WTC11 (cell line): ENCODE results near the gene PCBD2. TPM values are rescaled to one million over a fixed set of nuclear protein-coding genes. Genes with fewer than 3 reads are reported as not detected.
"Not testable (repeated sequence)": the region's sequence is repeated elsewhere in the genome, so short reads cannot be mapped to it uniquely, and the experiment has no call there.

Experiments
- ATAC-seq: fragments of 200-7000 bp; cut with Tn5 transposase; 2 replicates; pipeline ENCODE4 v1.10.0; 2021; ENCODE audit warnings: mild to moderate bottlenecking, moderate library complexity
- CTCF ChIA-PET: fragments of 300-600 bp; sonication (Branson Sonifier 250); formaldehyde crosslinking; loops from one replicate; lab custom pipeline; 2021; ENCODE audit warnings: antibody characterized with exemption; lab: Charles Lee
- POLR2A ChIA-PET: fragments of 350-600 bp; sonication (Branson Sonifier 250); formaldehyde crosslinking; loops from one replicate; lab custom pipeline; 2021; ENCODE audit warnings: antibody characterized with exemption; lab: Charles Lee
- DNase-seq: peaks from one replicate; pipeline ENCODE4 v3.0.0; 2021; ENCODE audit warnings: low spot score
- H3K27ac Mint-ChIP-seq: 2 replicates; pipeline ENCODE4 v1.8.0; 2021; ENCODE audit warnings: mixed read lengths
- H3K27me3 Mint-ChIP-seq: 2 replicates; pipeline ENCODE4 v1.8.0; 2021; ENCODE audit warnings: low read depth, mild to moderate bottlenecking, moderate library complexity, mixed read lengths
- H3K36me3 Mint-ChIP-seq: 2 replicates; pipeline ENCODE4 v1.8.0; 2021; ENCODE audit warnings: mixed read lengths
- H3K4me1 Mint-ChIP-seq: 2 replicates; pipeline ENCODE4 v1.8.0; 2022; ENCODE audit warnings: mixed read lengths
- H3K4me3 Mint-ChIP-seq: 2 replicates; pipeline ENCODE4 v1.8.0; 2021; ENCODE audit warnings: mild to moderate bottlenecking, moderate library complexity, mixed read lengths
- H3K9me3 Mint-ChIP-seq: 2 replicates; pipeline ENCODE4 v1.8.0; 2021; ENCODE audit warnings: mixed read lengths
- ARID4B ChIP-seq: sonication (generic); formaldehyde crosslinking; IDR thresholded peaks from 2 replicates; pipeline ENCODE4 v1.8.0; 2023; ENCODE audit warnings: missing genetic modification reagents, mild to moderate bottlenecking, borderline replicate concordance
- ATF6 ChIP-seq: sonication (generic); formaldehyde crosslinking; IDR thresholded peaks from 2 replicates; pipeline ENCODE4 v1.8.1; 2023; ENCODE audit warnings: mild to moderate bottlenecking, missing genetic modification reagents
- CBFB ChIP-seq: sonication (generic); formaldehyde crosslinking; IDR thresholded peaks from 2 replicates; pipeline ENCODE4 v1.8.1; 2022; ENCODE audit warnings: mild to moderate bottlenecking, low read depth, missing genetic modification reagents
- ELF4 ChIP-seq: sonication (generic); formaldehyde crosslinking; IDR thresholded peaks from 2 replicates; pipeline ENCODE4 v1.8.1; 2022; ENCODE audit warnings: low read depth, mild to moderate bottlenecking, moderate library complexity, missing genetic modification reagents
- GRHL2 ChIP-seq: fragments of 250-450 bp; sonication (Bioruptor Pico); IDR thresholded peaks from 2 replicates; pipeline ENCODE4 v1.8.0; 2022; ENCODE audit warnings: mild to moderate bottlenecking, moderate library complexity; ENCODE audit not compliant: insufficient replicate concordance, severe bottlenecking
- HMGA2 ChIP-seq: fragments of 250-450 bp; sonication (Bioruptor Pico); IDR thresholded peaks from 2 replicates; pipeline ENCODE4 v1.4.0; 2021; ENCODE audit warnings: mild to moderate bottlenecking, moderate library complexity
- IRF2 ChIP-seq: sonication (generic); formaldehyde crosslinking; IDR thresholded peaks from 2 replicates; pipeline ENCODE4 v1.8.0; 2022; ENCODE audit warnings: low read depth, missing genetic modification reagents, borderline replicate concordance
- JUN ChIP-seq: sonication (generic); formaldehyde crosslinking; IDR thresholded peaks from 2 replicates; pipeline ENCODE4 v1.8.0; 2023; ENCODE audit warnings: mild to moderate bottlenecking, missing genetic modification reagents
- MXD4 ChIP-seq: fragments of 250-450 bp; sonication (Bioruptor Pico); IDR thresholded peaks from 2 replicates; pipeline ENCODE4 v1.8.0; 2021; ENCODE audit warnings: mild to moderate bottlenecking, moderate library complexity, borderline replicate concordance
- SMAD4 ChIP-seq: sonication (generic); formaldehyde crosslinking; IDR thresholded peaks from 2 replicates; pipeline ENCODE4 v1.8.0; 2022; ENCODE audit warnings: mild to moderate bottlenecking, missing genetic modification reagents
- TCF7 ChIP-seq: sonication (generic); formaldehyde crosslinking; IDR thresholded peaks from 2 replicates; pipeline ENCODE4 v1.8.0; 2022; ENCODE audit warnings: mild to moderate bottlenecking, low read depth, missing genetic modification reagents, moderate library complexity
- TEAD4 ChIP-seq: sonication (generic); formaldehyde crosslinking; IDR thresholded peaks from 2 replicates; pipeline ENCODE4 v1.8.0; 2022; ENCODE audit warnings: mild to moderate bottlenecking, missing genetic modification reagents
- USF2 ChIP-seq: sonication (generic); formaldehyde crosslinking; IDR thresholded peaks from 2 replicates; pipeline ENCODE4 v1.8.1; 2023; ENCODE audit warnings: mild to moderate bottlenecking, missing genetic modification reagents, moderate library complexity
- ZBTB21 ChIP-seq: sonication (generic); formaldehyde crosslinking; IDR thresholded peaks from 2 replicates; pipeline ENCODE4 v1.8.1; 2023; ENCODE audit warnings: mild to moderate bottlenecking, missing genetic modification reagents, borderline replicate concordance
- ZNF232 ChIP-seq: sonication (generic); formaldehyde crosslinking; IDR thresholded peaks from 2 replicates; pipeline ENCODE4 v1.8.0; 2022; ENCODE audit warnings: mild to moderate bottlenecking, missing genetic modification reagents
- ZNF396 ChIP-seq: fragments of 250-450 bp; sonication (Bioruptor Pico); IDR thresholded peaks from 2 replicates; pipeline ENCODE4 v1.8.0; 2021; ENCODE audit warnings: mild to moderate bottlenecking, moderate library complexity, borderline replicate concordance
- ZNF423 ChIP-seq: fragments of 250-450 bp; sonication (Bioruptor Pico); IDR thresholded peaks from 2 replicates; pipeline ENCODE4 v2.1.2; 2022; ENCODE audit warnings: mild to moderate bottlenecking, moderate library complexity
- total RNA-seq: library from RNA; stranded (reverse); gene quantifications from 3 replicates; pipeline ENCODE4 v1.2.3, GENCODE V29; 2021
- TF ChIP-seq, protein P1 (sequence below): sonication (generic); formaldehyde crosslinking; IDR thresholded peaks from 2 replicates; pipeline ENCODE4 v1.8.1; 2023; ENCODE audit warnings: mild to moderate bottlenecking, missing genetic modification reagents
- TF ChIP-seq, protein P2 (sequence below): fragments of 250-450 bp; sonication (Bioruptor Pico); conservative IDR thresholded peaks from 2 replicates; pipeline ENCODE4 v1.9.0; 2021; ENCODE audit warnings: mild to moderate bottlenecking

PCBD2 gene
- total RNA-seq, 1 experiment from 2014 or later: 9.9 TPM

DNA sequence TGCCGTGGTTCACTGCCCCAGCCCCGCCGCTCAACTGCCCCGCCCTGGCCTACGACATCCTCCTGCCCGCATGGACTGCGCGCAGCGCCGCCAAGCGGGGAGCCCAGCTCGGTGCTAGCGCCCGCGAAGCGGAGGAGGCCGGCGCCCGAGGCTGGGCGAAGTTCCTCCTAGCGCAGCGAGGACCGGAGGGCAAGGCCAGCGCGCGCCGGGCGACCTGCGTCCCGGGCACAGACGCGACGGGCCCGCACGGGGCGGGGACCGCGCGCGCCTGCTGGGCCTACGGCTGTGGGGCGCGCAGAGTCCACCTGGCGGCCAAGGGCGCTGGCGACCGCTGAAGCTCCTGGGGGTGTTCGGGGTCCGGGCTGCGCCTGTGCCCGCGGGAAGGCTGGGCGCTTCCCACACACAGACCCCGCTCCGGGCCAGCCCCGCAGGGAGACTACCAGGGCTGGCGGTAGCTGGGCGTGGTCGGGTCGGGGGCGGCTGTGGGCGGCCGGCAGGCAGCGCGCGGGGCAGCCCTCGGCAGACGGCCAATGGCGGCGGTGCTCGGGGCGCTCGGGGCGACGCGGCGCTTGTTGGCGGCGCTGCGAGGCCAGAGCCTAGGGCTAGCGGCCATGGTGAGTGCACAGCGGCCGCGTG, at the start of gene PCBD2 (continued):
- TF ChIP-seq ARID4B (no peak), JUN (CRISPR knock-in tag) (0 out of 2 replicates have a peak, but pooled peaks have one; percentile 43), ZNF396 (CRISPR knock-in tag) (no peak), ZNF423 (CRISPR knock-in tag) (no peak)

DNA sequence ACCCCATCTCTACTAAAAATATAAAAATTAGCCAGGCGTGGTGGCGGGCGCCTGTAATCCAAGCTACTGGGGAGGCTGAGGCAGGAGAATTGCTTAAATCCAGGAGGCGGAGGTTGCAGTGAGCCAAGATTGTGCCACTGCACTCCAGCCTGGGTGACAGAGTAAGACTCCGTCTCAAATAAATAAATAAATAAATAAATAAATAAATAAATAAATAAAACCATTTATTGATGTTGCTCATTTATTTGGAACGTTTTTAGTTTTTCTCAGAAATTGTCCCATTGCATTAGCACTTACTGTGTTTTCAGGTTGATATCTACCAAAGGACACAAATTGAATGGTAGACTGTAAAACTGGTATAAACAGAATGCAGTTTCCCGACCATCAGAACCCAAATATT, 48.5 kb upstream of the PCBD2 start:
- H3K27ac Mint-ChIP-seq, H3K4me1 Mint-ChIP-seq, H3K27me3 Mint-ChIP-seq, CTCF ChIA-PET, ATAC-seq, H3K4me3 Mint-ChIP-seq, DNase-seq, H3K9me3 Mint-ChIP-seq: not testable (repeated sequence)
- POLR2A ChIA-PET: interaction anchor here (1.4 kb wide), 1 partner anchor 11 kb away, joined by 3 read pairs; the partner anchor contains the start of gene C5orf24
- H3K36me3 Mint-ChIP-seq: peaks cover 21% of the 10 kb centered on the region

GRCh38 chr5:134857401-134857800, 47.5 kb upstream of the PCBD2 start:
- peaks cover 19% of the 10 kb centered on the region for H3K36me3 Mint-ChIP-seq
- ChIA-PET POLR2A (no interaction called here), CTCF (no interaction called here)
- no peak overlapping the region for H3K4me3 Mint-ChIP-seq
- no peaks in the 10 kb centered on the region for H3K4me1 Mint-ChIP-seq
- no peak overlapping the region for H3K27ac Mint-ChIP-seq
- no peak for DNase-seq
- H3K9me3 Mint-ChIP-seq: no peaks in the 10 kb centered on the region
- ATAC-seq: no peak
- H3K27me3 Mint-ChIP-seq: no peaks in the 10 kb centered on the region
- TF ChIP-seq HMGA2 (CRISPR knock-in tag) (no peak), SMAD4 (no peak), TEAD4 (CRISPR knock-in tag) (no peak), GRHL2 (no peak), ATF6 (CRISPR knock-in tag) (no peak), MXD4 (CRISPR knock-in tag) (no peak), ZNF232 (no peak), USF2 (no peak), ZBTB21 (CRISPR knock-in tag) (no peak), CBFB (no peak), TCF7 (no peak), IRF2 (CRISPR knock-in tag) (no peak), ELF4 (CRISPR knock-in tag) (no peak)
- TF ChIP-seq, protein P1, sequence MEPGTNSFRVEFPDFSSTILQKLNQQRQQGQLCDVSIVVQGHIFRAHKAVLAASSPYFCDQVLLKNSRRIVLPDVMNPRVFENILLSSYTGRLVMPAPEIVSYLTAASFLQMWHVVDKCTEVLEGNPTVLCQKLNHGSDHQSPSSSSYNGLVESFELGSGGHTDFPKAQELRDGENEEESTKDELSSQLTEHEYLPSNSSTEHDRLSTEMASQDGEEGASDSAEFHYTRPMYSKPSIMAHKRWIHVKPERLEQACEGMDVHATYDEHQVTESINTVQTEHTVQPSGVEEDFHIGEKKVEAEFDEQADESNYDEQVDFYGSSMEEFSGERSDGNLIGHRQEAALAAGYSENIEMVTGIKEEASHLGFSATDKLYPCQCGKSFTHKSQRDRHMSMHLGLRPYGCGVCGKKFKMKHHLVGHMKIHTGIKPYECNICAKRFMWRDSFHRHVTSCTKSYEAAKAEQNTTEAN (CRISPR knock-in tag): no peak
- TF ChIP-seq, protein P2, sequence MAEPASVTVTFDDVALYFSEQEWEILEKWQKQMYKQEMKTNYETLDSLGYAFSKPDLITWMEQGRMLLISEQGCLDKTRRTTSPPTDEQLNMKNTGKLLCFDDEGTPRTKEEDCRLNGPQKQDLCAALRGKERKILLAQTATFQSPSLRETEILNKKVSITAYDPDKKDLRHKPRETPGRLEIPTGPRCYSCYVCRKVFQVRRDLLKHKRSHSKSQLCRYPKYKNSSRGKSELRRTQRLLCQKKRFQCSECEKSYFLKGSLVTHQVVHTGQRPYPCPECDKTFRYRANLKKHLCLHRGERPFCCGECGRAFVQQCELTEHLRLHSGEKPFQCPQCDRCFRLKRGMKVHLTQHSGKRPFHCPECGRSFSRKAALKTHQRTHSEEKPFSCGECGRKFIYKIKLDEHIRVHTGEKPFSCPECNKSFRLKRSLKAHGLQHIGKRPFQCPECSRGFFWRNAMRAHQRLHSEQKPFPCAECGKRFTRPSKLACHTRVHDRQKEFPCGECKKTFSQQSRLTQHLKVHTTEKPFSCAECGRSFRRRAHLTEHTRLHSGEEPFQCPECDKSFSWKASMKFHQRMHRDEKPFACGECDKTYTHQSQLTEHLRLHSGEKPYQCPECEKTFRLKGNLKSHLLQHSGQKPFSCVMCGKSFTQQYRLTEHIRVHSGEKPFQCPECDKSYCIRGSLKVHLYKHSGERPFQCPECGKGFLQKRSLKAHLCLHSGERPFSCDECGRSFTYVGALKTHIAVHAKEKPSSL: no peak
